ENCODE results near the gene RECQL5. TPM values are rescaled to one million over a fixed set of nuclear protein-coding genes. Genes with fewer than 3 reads are reported as not detected.

RECQL5 gene
- total and polyA plus RNA-seq, 2 of the 8 experiments (the other 6 are each of a cell fraction or from before 2014, with no cell fraction given), result 15.1 to 41.1 TPM

- TF ChIP-seq PHF8 (conservative IDR thresholded peaks at IDR 0.05; ENCODE audit: low read depth, low read length) (peak; percentile 95), CTCF (IDR thresholded peaks at IDR 0.05; ENCODE audit: control extremely low read depth in 1 of 3, insufficient read depth in 1 of 3, low read depth in 1 of 3, low read length in 3 of 3) (no peak), SP1 (IDR thresholded peaks at IDR 0.05; ENCODE audit: low read depth, low read length) (peak; percentile 86), RXRA (IDR thresholded peaks at IDR 0.05; ENCODE audit: insufficient read depth, low read depth, low read length) (no peak), TBP (IDR thresholded peaks at IDR 0.05; ENCODE audit: low read depth, low read length) (peak; percentile 93), E2F6 (IDR thresholded peaks at IDR 0.05) (0 out of 2 replicates have a peak, but pooled peaks have one; percentile 12), ATF2 (IDR thresholded peaks at IDR 0.05; ENCODE audit: low read length) (0 out of 2 replicates have a peak, but pooled peaks have one; percentile 17), CEBPB (IDR thresholded peaks at IDR 0.05; ENCODE audit: low read depth, low read length) (no peak; the same call in 1 of the 2 replicates), EGR1 (IDR thresholded peaks at IDR 0.05; ENCODE audit: borderline replicate concordance, low read depth, low read length) (peak; percentile 55; the same call in 1 of the 2 replicates), NRF1 (IDR thresholded peaks at IDR 0.05; ENCODE audit: low read depth, low read length) (no peak), SIN3A (conservative IDR thresholded peaks at IDR 0.05 in 1 of 2, IDR thresholded peaks at IDR 0.05 in 1 of 2; ENCODE audit: low read depth in 1 of 2, low read length in 2 of 2) (peak; percentile 66 to 73; a peak in 3 of 4 replicates), CTBP2 (IDR thresholded peaks at IDR 0.05; ENCODE audit: borderline replicate concordance, insufficient read depth, insufficient read length, low read length) (no peak), JUN (IDR thresholded peaks at IDR 0.05; ENCODE audit: low read depth, low read length) (no peak), ATF3 (IDR thresholded peaks at IDR 0.05; ENCODE audit: insufficient read depth, low read depth, low read length) (peak; percentile 59; the same call in 1 of the 2 replicates)
These were observed at the start of gene RECQL5, which contains the start of gene SAP30BP (continued) for GRCh38 chr17:75666959-75667790.

All from H1 (cell line).